ENCODE measurements around the gene PNMA8A. TPM values are rescaled to one million over a fixed set of nuclear protein-coding genes. Genes with fewer than 3 reads are reported as not detected.

The PNMA8A gene
- total RNA-seq, 1 donor from 2014 or later: 11.8 TPM

- DNase-seq (ENCODE audit: low read depth): no peak
- no peaks in the 10 kb centered on the region for H3K36me3 ChIP-seq (ENCODE audit: control insufficient read depth, insufficient read depth, low read length)
- peaks cover 21% of the 10 kb centered on the region for H3K27me3 ChIP-seq (ENCODE audit: control insufficient read depth, insufficient read depth, low read length)
- no peak for TF ChIP-seq CTCF (IDR thresholded peaks at IDR 0.05; ENCODE audit: insufficient read depth, low read length, poor library complexity, severe bottlenecking)
- no peak overlapping the region for H3K4me3 ChIP-seq (ENCODE audit: low read depth, low read length)
These were observed 15.0 kb upstream of the PNMA8A start for GRCh38 chr19:46486358-46486757.

- no peaks in the 10 kb centered on the region for H3K36me3 ChIP-seq (ENCODE audit: control insufficient read depth, insufficient read depth, low read length)
- H3K4me3 ChIP-seq (ENCODE audit: low read depth, low read length): no peak overlapping the region
- DNase-seq (ENCODE audit: low read depth): no peak
- peaks cover 15% of the 10 kb centered on the region for H3K27me3 ChIP-seq (ENCODE audit: control insufficient read depth, insufficient read depth, low read length)
- no peak for TF ChIP-seq CTCF (IDR thresholded peaks at IDR 0.05; ENCODE audit: insufficient read depth, low read length, poor library complexity, severe bottlenecking)
These were observed 13.3 kb upstream of the PNMA8A start for GRCh38 chr19:46484656-46485055.

GRCh38 chr19:46482631-46483030, 11.3 kb upstream of the PNMA8A start:
- DNase-seq (ENCODE audit: low read depth): no peak
- no peaks in the 10 kb centered on the region for H3K36me3 ChIP-seq (ENCODE audit: control insufficient read depth, insufficient read depth, low read length)
- no peak overlapping the region for H3K4me3 ChIP-seq (ENCODE audit: low read depth, low read length)
- no peak for TF ChIP-seq CTCF (IDR thresholded peaks at IDR 0.05; ENCODE audit: insufficient read depth, low read length, poor library complexity, severe bottlenecking)
- peaks cover 1% of the 10 kb centered on the region for H3K27me3 ChIP-seq (ENCODE audit: control insufficient read depth, insufficient read depth, low read length)

GRCh38 chr19:46481947-46482346, 10.6 kb upstream of the PNMA8A start:
- no peak overlapping the region for H3K4me3 ChIP-seq (ENCODE audit: low read depth, low read length)
- no peak for TF ChIP-seq CTCF (IDR thresholded peaks at IDR 0.05; ENCODE audit: insufficient read depth, low read length, poor library complexity, severe bottlenecking)
- no peak for DNase-seq (ENCODE audit: low read depth)
- H3K36me3 ChIP-seq (ENCODE audit: control insufficient read depth, insufficient read depth, low read length): no peaks in the 10 kb centered on the region
- H3K27me3 ChIP-seq (ENCODE audit: control insufficient read depth, insufficient read depth, low read length): no peaks in the 10 kb centered on the region

- no peak for DNase-seq (ENCODE audit: low read depth)
- no peaks in the 10 kb centered on the region for H3K27me3 ChIP-seq (ENCODE audit: control insufficient read depth, insufficient read depth, low read length)
- H3K36me3 ChIP-seq (ENCODE audit: control insufficient read depth, insufficient read depth, low read length): no peaks in the 10 kb centered on the region
- TF ChIP-seq CTCF (IDR thresholded peaks at IDR 0.05; ENCODE audit: insufficient read depth, low read length, poor library complexity, severe bottlenecking): no peak
- no peak overlapping the region for H3K4me3 ChIP-seq (ENCODE audit: low read depth, low read length)
These were observed 10.0 kb upstream of the PNMA8A start for GRCh38 chr19:46481223-46481848.

GRCh38 chr19:46480415-46480814, 9.1 kb upstream of the PNMA8A start:
- no peak for DNase-seq (ENCODE audit: low read depth)
- no peaks in the 10 kb centered on the region for H3K27me3 ChIP-seq (ENCODE audit: control insufficient read depth, insufficient read depth, low read length)
- no peaks in the 10 kb centered on the region for H3K36me3 ChIP-seq (ENCODE audit: control insufficient read depth, insufficient read depth, low read length)
- H3K4me3 ChIP-seq (ENCODE audit: low read depth, low read length): no peak overlapping the region
- TF ChIP-seq CTCF (IDR thresholded peaks at IDR 0.05; ENCODE audit: insufficient read depth, low read length, poor library complexity, severe bottlenecking): no peak
